ENCODE data around the gene VWA2.

GRCh38 chr10:114265392-114266053 is 26.5 kb downstream of the VWA2 start:
- no peak for TF ChIP-seq POLR2A (IDR thresholded peaks at IDR 0.05)
- TF ChIP-seq CTCF (IDR thresholded peaks at IDR 0.05), result no peak

Measured in esophagus squamous epithelium (tissue), 4 donors.